ENCODE data around the gene PRKCH. TPM values are rescaled to one million over a fixed set of nuclear protein-coding genes. Genes with fewer than 3 reads are reported as not detected.

PRKCH gene
- total RNA-seq, 6 experiments from 2014 or later = 5.0 to 12.1 (median 8.8) TPM

DNA sequence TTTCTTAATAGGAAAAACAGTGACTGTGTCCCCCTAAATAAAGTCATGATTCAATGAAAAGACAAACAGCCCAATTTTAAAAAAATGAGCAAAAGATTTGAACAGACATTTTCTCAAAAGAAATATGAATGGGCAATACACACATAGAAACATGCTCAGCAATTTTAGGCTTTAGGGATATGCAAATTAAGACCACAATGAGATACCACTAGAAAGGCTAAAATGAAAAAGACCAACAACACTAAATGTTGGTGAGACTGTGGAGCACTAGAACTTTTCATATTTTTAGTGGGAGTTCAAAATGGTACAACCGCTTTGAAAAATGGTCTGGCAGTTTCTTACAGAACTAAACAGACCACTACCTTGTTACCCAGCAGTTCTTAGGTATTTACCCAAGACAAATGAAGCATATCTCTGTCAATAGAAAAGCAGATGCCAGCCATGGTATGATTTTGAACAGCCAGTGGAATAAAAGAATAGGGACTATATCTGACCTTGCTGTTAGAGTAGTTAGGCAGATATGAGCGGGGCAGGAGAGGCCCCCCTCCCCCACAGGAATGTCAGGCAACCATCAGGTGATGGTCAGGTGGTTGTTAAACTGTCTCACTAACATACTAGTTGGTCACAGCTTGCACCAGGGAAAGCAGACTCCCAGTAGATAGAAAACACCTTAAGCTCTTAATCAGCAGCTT lies 108.8 kb downstream of the PRKCH start:
- H3K27ac ChIP-seq = no peak overlapping the region
- H3K4me1 ChIP-seq = no peaks in the 10 kb centered on the region
- no peaks in the 10 kb centered on the region for H3K36me3 ChIP-seq
- intact Hi-C loops (cut with DNase I) = no loop called here
- H3K27me3 ChIP-seq = no peaks in the 10 kb centered on the region
- TF ChIP-seq, protein P1, sequence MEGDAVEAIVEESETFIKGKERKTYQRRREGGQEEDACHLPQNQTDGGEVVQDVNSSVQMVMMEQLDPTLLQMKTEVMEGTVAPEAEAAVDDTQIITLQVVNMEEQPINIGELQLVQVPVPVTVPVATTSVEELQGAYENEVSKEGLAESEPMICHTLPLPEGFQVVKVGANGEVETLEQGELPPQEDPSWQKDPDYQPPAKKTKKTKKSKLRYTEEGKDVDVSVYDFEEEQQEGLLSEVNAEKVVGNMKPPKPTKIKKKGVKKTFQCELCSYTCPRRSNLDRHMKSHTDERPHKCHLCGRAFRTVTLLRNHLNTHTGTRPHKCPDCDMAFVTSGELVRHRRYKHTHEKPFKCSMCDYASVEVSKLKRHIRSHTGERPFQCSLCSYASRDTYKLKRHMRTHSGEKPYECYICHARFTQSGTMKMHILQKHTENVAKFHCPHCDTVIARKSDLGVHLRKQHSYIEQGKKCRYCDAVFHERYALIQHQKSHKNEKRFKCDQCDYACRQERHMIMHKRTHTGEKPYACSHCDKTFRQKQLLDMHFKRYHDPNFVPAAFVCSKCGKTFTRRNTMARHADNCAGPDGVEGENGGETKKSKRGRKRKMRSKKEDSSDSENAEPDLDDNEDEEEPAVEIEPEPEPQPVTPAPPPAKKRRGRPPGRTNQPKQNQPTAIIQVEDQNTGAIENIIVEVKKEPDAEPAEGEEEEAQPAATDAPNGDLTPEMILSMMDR (IDR thresholded peaks at IDR 0.05) = no peak
- TF ChIP-seq POLR2A (IDR thresholded peaks at IDR 0.05) = no peak
- H3K4me3 ChIP-seq = no peak overlapping the region
- ATAC-seq (no peak), DNase-seq (no peak)
- H3K9me3 ChIP-seq = no peaks in the 10 kb centered on the region
- WGBS (ENCODE audit: insufficient coverage, low coverage, low lambda C conversion rate, missing lambda C conversion rate) = 92% methylated on average over 1 of the region's 2 CpGs

DNA sequence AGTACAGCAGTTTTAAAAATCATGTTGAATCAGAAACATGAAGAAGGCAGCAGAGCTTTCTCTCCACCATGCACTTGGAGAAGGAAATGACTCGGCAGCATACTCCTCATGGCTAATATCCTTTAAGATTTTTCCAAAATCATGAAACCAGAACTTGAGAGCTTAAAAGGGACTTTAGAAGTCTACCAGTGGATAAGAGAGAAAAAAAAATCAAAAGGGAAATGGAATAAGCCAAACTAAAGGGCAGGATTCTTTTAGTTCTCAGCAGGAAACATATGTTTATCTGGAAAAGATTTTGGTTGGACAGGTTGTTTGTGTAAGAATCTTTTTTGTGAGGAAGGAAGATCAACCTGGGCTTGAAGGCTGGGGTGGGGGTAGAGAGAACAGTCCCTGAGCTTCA lies 111.8 kb downstream of the PRKCH start:
- Histone ChIP-seq H3K27ac (no peak overlapping the region), H3K4me1 (peaks cover 0 to under 1% (median 0%) of the 10 kb centered on the region in 4 donors), H3K9me3 (no peaks in the 10 kb centered on the region), H3K4me3 (no peak overlapping the region), H3K36me3 (no peaks in the 10 kb centered on the region), H3K27me3 (no peaks in the 10 kb centered on the region)
- ATAC-seq (peak; percentile 10 to 68 (median 40)), DNase-seq (no peak)
- TF ChIP-seq, protein P1 (IDR thresholded peaks at IDR 0.05) = no peak
- TF ChIP-seq POLR2A (IDR thresholded peaks at IDR 0.05) = no peak
- 44% methylated on average over 1 of the region's 1 CpG for WGBS (ENCODE audit: insufficient coverage, low coverage, low lambda C conversion rate, missing lambda C conversion rate)
- intact Hi-C loops (cut with DNase I) = no loop called here

DNA sequence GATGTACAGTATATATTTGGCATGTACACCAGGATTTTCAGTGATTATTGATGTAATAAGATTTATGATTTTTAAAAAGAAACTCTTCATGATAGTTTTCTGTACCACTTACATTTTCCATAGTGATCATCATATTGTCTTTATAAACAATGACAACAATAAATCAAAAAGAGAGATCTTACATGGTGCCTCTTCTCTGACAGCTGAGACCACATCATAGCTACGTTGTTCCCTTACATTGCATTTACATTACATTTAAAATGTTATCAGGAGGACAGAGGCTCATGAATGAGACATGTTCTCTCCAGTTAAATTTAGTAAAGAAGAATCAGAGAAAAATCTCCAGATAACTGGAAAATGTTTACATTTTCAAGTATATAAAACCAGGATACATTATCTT lies 112.4 kb downstream of the PRKCH start:
- no peak for TF ChIP-seq POLR2A (IDR thresholded peaks at IDR 0.05)
- TF ChIP-seq, protein P1 (IDR thresholded peaks at IDR 0.05) = no peak
- DNase-seq (no peak), ATAC-seq (no peak)
- WGBS (ENCODE audit: insufficient coverage, low coverage, low lambda C conversion rate, missing lambda C conversion rate) = 64% methylated on average over 1 of the region's 1 CpG
- H3K36me3 ChIP-seq = no peaks in the 10 kb centered on the region
- intact Hi-C loops (cut with DNase I) = no loop called here
- no peak overlapping the region for H3K4me3 ChIP-seq
- H3K27me3 ChIP-seq = no peaks in the 10 kb centered on the region
- H3K9me3 ChIP-seq = no peaks in the 10 kb centered on the region
- peaks cover 0 to 7% (median 0%) of the 10 kb centered on the region in 4 donors for H3K4me1 ChIP-seq
- no peak overlapping the region for H3K27ac ChIP-seq

DNA sequence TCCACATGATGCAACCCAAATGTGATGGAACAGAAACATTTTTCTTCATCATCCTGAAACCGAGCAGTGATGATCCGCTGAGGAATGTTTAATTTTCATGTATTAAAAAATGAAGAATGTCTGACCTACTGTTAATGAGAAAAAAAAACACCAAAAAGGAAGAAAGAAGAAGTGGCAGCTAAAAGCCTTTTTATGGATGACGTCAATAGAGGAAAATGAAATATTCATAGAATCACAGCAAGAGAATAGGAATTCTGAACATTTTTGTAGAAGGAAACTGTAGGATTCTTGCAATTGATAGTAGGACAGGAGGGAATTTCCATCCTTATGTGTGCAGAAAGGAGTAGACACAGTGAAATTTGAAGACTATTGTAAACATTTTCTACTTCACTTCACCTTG lies 112.9 kb downstream of the PRKCH start:
- DNase-seq (no peak), ATAC-seq (no peak)
- H3K36me3 ChIP-seq = no peaks in the 10 kb centered on the region
- intact Hi-C loops (cut with DNase I) = no loop called here
- H3K4me1 ChIP-seq = peaks cover 0 to 12% (median 0%) of the 10 kb centered on the region in 4 donors
- WGBS (ENCODE audit: insufficient coverage, low coverage, low lambda C conversion rate, missing lambda C conversion rate) = 70% methylated on average over 3 of the region's 3 CpGs
- no peak overlapping the region for H3K27ac ChIP-seq
- no peaks in the 10 kb centered on the region for H3K27me3 ChIP-seq
- no peaks in the 10 kb centered on the region for H3K9me3 ChIP-seq
- no peak overlapping the region for H3K4me3 ChIP-seq
- no peak for TF ChIP-seq POLR2A (IDR thresholded peaks at IDR 0.05)
- TF ChIP-seq, protein P1 (IDR thresholded peaks at IDR 0.05) = no peak
